ENCODE results near the gene AMIGO1. TPM values are rescaled to one million over a fixed set of nuclear protein-coding genes. Genes with fewer than 3 reads are reported as not detected.

The AMIGO1 gene
- total RNA-seq, 1 experiment from 2014 or later = 0.10 TPM

DNA sequence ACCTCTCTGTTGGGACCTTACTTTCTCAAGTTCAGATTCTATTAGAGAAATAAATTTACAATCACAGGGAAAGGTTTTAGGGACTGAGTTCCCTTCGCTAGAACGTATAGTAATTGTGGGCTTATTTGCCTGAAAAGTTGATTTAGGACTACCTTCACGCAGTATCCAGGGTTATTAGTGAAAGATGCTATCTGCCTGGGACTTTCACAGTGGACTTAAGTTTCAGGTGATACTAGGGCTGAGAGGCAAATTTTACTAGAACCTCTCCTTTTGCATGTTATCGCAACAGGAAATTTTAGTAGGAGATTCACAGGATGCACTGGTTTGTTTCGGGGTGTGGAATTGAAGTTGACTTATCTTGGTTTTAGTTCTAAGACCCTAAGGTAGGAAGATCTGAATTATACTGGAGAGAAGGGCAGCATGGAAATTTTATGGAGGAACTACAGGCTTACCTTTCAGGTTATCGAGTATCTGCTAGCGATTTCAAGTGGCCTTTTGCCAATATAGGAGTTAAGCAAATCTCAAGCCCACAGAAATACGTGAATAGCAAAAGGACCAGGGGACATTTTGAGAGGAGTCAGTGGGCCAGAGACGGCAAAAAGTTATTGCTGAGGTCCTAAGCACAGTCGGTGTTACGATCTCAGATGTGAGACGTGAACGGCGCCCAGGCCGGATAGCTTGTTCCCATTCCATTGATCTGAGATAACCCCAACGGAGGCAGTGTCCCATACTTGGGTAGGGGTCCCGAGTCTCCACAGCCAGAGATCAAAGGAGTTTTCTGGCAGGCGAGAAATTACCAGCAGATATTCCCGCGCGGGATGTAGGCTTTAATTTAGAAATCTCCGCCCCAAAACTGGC, 38.2 kb upstream of the AMIGO1 start:
- H3K4me1 ChIP-seq (ENCODE audit: control insufficient read depth in 1 of 2, insufficient read depth in 2 of 2, low read length in 2 of 2) = peaks cover 15 to 24% of the 10 kb centered on the region in 2 experiments
- no peak overlapping the region for H2AFZ ChIP-seq (ENCODE audit: low read depth, low read length, poor library complexity, severe bottlenecking)
- ChIA-PET CTCF (interaction anchor here (1.0 to 2.9 kb wide), 14 partner anchors 16 to 437 kb away, joined by 3 to 50 read pairs (median 5); partner anchors contain the start of genes AHCYL1, AMPD2 and GNAT2), POLR2A (interaction anchor here (0.5 to 2.2 kb wide), 20 partner anchors 11 to 437 kb away, joined by 3 to 17 read pairs (median 6); partner anchors contain the start of genes AHCYL1, AMPD2 and GNAT2), RAD21 (ENCODE audit: low non-redundant PET in 1 of 2, low total read pairs in 2 of 2, uncharacterized antibody in 2 of 2, unreplicated experiment in 2 of 2) (interaction anchor here (1.8 to 2.5 kb wide), 3 partner anchors 92 to 93 kb away, joined by 6 to 11 read pairs (median 8); no protein-coding TSS in a partner anchor)
- intact Hi-C loops (cut with micrococcal nuclease) = loop anchor here (2.0 kb wide), 1 partner anchor 93 kb away; no protein-coding TSS in a partner anchor
- no peaks in the 10 kb centered on the region for H3K27me3 ChIP-seq (ENCODE audit: insufficient read depth, low read length)
- peak overlapping the region; percentile 70 for H3K27ac ChIP-seq (ENCODE audit: low read depth, low read length)
- no peak for TF ChIP-seq YY1 (IDR thresholded peaks at IDR 0.05; ENCODE audit: extremely low read depth, insufficient replicate concordance, low read depth, low read length)
- TF ChIP-seq ZFX (IDR thresholded peaks at IDR 0.05) = 0 out of 2 replicates have a peak, but pooled peaks have one; percentile 7
- TF ChIP-seq, protein P1, sequence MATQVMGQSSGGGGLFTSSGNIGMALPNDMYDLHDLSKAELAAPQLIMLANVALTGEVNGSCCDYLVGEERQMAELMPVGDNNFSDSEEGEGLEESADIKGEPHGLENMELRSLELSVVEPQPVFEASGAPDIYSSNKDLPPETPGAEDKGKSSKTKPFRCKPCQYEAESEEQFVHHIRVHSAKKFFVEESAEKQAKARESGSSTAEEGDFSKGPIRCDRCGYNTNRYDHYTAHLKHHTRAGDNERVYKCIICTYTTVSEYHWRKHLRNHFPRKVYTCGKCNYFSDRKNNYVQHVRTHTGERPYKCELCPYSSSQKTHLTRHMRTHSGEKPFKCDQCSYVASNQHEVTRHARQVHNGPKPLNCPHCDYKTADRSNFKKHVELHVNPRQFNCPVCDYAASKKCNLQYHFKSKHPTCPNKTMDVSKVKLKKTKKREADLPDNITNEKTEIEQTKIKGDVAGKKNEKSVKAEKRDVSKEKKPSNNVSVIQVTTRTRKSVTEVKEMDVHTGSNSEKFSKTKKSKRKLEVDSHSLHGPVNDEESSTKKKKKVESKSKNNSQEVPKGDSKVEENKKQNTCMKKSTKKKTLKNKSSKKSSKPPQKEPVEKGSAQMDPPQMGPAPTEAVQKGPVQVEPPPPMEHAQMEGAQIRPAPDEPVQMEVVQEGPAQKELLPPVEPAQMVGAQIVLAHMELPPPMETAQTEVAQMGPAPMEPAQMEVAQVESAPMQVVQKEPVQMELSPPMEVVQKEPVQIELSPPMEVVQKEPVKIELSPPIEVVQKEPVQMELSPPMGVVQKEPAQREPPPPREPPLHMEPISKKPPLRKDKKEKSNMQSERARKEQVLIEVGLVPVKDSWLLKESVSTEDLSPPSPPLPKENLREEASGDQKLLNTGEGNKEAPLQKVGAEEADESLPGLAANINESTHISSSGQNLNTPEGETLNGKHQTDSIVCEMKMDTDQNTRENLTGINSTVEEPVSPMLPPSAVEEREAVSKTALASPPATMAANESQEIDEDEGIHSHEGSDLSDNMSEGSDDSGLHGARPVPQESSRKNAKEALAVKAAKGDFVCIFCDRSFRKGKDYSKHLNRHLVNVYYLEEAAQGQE (IDR thresholded peaks at IDR 0.05; ENCODE audit: low read depth) = no peak
- peak; percentile 33 for TF ChIP-seq TCF7L2 (IDR thresholded peaks at IDR 0.05; ENCODE audit: borderline replicate concordance, extremely low read depth, insufficient read depth, insufficient read length)
- TSS peak; percentile 93 for BruUV-seq (replicated peaks)
- H3K36me3 ChIP-seq (ENCODE audit: control insufficient read depth in 1 of 2, insufficient read depth in 2 of 2, low read length in 2 of 2) = no peaks in the 10 kb centered on the region
- H3K9me2 ChIP-seq (ENCODE audit: insufficient read depth) = no peaks in the 10 kb centered on the region
- no peaks in the 10 kb centered on the region for H3K9me3 ChIP-seq (ENCODE audit: control insufficient read depth in 1 of 2, insufficient read depth in 1 of 2, low read depth in 1 of 2, low read length in 2 of 2)
- peak overlapping the region; percentile 86 to 98 for H3K4me3 ChIP-seq (replicated peaks in 1 of 2; ENCODE audit: low read depth in 1 of 2, low read length in 2 of 2)
- H3K9ac ChIP-seq (ENCODE audit: low read length) = peak overlapping the region; percentile 83
- DNase-seq (ENCODE audit: low read depth, low spot score) (no peak), ATAC-seq (peak; percentile 24)
- peak overlapping the region; percentile 83 for H3K4me2 ChIP-seq (ENCODE audit: low read length)
- peaks cover 57% of the 10 kb centered on the region for H3K79me2 ChIP-seq (ENCODE audit: insufficient read depth, low read length)
- peaks cover 3% of the 10 kb centered on the region; the same call in 1 of the 2 replicates for H4K20me1 ChIP-seq (ENCODE audit: insufficient read depth)
